Activated CD4-positive, alpha-beta T cell treated with anti-CD3 and anti-CD28 coated beads, Interleukin-2, amount 50 U/mL, for 48 hours (primary cell): ENCODE measurements around the gene DYNC2H1.

Experiments
- DNase-seq, 2 experiments: peaks; one replicate each; pipeline ENCODE4 v3.0.0-alpha.2; 2020

Gene DYNC2H1

DNA sequence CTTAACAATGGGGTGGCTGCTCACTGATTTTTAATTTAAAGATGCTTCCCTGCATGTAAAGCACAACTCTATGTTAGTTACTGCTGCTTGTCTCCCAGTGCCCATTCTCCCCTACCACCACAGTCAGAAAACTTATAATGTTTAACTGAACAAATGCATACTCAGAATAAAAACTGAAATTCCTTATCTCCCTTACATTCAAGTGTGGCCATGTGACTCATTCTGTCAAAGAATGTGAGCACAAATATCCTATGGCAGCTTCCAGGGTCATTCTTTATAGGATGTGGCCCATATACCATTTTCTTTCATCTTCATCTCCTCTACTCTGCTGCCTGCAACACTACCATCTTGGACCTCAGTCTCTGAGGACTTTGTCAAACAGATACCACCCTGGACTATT, 374.8 kb downstream of the DYNC2H1 start:
- DNase-seq, result no peak

DNA sequence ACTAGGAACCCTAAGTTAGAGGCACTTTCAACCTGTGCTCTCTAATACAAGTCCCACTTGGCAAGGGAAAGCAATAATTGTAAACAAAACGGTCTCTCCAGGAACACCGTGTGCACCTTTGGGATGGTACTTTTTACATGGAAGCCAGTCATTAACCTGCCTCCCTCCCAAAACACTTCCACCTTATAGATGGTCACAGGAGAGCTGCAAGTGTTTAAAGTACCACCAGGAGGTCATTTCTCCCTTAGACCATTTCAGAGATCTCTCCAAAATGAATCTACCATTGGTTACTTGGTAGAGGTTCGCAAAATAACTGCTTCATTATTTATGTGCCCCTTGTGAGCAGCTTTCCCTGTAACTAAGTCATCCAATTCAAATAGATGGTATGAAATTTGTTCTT, 375.3 kb downstream of the DYNC2H1 start:
- DNase-seq, result no peak

DNA sequence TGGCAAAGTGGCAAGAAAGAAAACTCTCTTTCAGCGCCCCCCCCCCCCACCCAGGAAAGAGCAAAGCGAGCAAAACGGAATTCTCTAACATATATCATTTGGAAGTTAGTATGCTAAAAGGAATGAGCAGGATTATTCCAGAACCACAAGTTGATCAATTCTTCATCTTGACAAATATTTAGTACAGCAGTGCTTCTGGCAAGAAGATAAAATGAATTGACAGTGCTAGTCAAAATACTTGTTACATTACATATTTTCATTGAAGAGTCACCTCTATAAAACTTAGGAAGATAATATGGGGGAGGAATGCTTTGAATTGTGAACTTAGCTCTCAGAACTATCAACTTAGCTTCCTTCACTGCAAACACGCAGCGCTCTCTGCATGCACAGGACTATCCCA, 377.4 kb downstream of the DYNC2H1 start:
- DNase-seq, result no peak

DNA sequence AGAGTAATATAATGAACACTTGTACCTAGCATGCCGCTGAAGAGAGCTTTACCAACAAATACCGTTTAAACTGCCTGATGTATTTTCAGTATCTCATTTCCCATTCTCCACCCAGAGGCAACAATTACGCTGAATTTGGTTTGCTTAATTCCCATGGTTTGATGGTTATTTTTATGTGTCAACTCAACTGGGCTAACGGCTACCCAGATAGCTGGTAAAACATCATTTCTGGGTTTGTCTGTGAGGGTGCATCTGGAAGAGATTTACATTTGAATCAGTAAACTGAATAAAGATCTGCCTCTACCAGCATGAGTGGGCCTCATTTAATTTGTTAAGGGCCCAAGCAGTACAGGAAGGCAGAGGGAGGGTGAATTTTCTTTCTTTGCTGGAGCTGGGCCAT, 377.9 kb downstream of the DYNC2H1 start:
- DNase-seq, result no peak

DNA sequence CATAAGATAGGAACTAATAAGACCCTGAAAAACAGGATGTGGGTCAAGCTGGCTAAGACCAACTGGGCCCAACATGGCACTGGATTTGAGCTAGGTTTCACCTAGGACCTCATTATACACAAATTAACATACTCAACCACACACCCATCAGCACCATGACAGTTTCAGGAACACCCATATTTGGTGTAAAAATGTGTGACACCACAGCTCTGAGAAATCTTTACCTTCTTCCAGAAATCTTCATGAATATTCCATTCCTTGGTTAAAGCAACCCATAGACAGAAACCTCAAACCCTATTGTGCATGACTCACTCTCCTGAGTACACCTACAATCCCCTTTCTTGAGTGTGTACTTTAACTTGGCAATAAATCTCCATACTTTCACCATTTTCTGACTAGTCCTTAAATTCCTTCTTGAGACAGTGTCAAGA, 378.8 kb downstream of the DYNC2H1 start:
- no peak for DNase-seq

DNA sequence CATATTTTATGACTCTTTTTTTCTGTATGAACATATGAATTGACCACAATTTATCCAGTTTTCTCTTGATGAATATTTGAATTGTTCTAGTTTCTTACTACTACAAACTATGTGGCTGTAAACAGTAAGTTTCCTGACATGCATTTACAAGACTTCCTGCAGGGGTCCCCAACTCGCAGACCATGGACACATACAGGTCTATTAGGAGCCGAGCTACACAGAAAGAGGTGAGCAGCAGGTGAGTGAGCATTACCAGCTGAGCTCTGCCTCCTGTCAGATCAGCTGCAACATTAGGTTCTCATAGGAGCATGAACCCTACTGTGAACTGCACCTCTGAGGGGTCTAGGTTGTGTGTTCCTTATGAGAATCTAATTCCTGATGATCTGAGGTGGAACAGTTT, 379.4 kb downstream of the DYNC2H1 start:
- no peak for DNase-seq

DNA sequence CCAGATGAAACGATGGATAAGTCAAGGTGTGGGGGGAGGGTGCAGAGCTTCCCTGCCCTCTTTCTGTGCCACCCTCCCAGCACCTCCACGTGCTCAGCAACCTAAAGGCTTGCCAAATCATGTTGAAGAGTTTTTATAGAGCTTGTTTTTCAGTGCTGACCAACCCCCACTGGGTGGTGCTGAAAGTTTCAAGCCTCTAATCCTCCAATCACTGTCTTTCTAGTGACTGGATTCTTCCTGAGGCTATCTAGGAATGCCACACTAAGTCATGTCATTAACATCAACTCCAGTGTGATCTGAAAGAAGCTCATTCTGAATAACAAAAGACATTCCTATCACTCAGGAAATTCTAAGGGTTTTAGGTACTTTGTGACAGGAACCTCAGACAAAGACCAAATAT, 382.6 kb downstream of the DYNC2H1 start:
- DNase-seq, result no peak

DNA sequence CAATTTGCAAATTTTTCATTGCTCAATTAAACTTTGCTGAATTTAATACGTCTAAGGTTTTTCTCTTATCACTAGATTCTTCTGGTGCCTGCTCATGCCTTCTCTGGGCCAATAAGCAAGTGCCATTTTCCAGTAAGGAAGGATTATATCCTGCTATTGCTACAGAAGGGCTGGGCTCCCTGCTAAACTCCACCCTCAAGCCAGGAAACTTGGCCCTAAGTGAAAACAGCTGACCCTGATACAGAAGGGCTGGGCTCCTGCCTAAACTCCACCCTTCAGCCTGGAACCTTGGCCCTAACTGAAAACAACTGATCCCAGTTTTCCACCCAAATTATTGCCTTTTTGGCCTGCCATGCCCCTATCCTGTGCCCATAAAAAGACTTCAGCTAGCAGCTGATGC, 385.3 kb downstream of the DYNC2H1 start:
- DNase-seq, result no peak

DNA sequence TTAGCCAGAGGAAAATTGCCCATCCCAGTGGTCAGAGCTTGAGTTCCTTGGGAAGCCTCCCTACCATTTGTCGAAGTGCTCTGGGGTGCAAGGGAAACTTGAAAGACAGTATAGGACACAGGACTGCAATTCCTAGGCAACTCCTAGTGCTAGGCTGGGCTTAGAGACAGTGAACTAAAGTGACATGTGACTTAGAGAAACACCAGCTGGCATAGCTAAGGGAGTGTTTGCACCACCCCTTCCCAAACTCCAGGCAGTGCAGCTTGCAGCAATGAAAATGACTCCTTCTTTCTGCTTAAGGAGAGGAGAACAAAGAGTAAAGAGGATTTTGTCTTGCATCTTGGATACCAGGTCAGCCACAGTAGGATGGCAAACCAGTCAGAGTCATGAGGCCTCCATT, 388.0 kb downstream of the DYNC2H1 start:
- DNase-seq, result no peak

DNA sequence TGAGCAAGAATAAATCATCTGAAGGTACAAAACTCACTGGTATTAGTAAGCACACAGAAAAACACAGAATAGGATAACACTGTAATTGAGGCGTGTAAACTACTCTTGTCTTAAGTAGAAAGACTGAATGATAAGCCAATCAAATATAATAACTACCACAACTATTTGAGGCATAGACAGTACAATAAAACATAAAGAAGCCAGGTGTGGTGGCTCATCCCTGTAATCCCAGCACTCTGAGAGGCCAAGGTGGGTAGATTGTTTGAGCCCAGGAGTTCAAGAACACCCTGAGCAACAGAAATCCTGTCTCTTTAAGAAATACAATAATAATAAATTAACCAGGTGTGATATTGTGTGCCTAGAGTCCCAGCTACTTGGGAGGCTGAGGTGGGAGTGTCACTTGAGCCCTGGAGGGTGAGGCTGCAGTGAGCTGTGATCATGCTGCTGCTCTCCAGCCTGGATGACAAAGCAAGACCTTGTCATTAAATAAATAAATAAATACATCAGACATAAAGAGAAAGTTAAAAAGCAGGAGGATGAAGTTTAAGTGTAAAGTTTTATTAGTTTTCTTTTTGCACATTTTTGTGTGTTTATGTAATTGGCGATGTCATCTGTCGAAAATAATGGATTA, 390.6 kb downstream of the DYNC2H1 start:
- no peak for DNase-seq

DNA sequence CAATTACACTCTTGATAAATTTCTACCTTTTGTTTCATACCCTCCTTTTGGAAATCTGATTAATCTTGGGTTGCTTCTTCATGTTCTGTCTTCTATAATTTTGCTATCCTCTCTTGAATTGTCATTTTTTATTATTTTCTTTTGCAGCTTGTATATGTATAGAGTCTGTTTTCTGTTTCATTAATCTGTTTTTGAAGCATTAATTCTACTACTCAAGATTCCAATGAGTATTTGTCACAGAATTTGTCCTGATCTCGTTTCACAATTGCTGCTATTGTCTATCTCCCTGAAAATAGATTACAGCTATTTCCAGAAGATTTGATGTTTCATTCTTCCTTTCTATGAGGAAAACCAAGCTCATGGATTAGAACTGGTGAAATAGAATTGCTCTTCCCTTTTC, 406.1 kb downstream of the DYNC2H1 start:
- no peak for DNase-seq

DNA sequence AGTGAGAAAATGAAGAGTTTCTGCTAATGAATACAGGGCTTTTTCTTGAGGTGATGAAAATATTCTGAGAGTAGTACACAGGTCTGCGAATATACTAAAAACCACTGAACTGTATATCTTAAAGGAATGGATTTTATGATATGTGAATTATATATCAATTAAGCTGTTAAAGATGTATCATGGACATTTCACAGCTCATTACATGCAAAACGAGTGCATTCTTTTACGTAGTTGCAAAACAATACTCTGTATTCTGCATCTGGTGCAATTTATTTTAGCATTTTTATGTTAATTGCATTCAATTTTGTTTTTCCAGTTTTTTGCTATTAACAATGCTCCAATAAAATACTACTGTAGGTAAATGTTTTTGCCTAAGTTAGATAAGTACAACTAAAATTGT, 411.6 kb downstream of the DYNC2H1 start:
- DNase-seq, result no peak

DNA sequence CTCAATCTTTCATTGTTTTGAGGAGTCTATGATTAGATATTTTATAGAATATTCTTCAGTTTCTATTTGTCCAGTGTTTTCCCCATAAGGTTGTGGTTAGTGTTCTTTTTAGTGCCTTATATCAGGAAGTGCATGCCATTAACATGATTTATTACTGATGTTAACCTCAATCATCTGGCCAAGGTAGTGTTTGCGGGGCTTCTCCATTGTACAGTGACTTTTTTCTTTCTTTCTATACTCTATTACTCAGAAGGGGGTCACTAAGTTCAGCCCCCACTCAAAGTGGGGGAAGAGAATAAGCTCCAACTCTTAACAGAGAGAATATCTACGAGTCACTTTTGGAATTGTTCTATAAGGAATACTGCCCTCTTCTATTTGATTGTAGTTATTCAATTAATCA, 415.8 kb downstream of the DYNC2H1 start:
- no peak for DNase-seq

DNA sequence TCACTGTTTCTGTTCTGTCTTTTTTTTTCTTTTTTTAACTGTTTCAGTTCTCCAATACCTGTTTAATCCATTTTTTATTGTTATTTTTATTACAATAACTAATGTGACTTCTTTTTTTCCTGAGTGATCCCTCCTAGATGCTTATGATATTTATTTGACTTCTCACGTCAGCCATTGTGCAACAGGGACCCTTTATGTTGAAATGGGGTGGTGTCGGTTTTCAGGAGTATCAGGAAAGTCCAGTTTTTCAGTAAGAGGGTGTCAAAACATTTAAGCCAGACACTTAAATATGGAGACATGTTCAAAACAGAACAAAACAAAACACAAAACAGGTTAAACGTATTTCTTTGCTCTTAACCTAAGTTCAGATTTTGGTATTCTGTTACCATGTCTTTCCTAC, 418.8 kb downstream of the DYNC2H1 start:
- no peak for DNase-seq

DNA sequence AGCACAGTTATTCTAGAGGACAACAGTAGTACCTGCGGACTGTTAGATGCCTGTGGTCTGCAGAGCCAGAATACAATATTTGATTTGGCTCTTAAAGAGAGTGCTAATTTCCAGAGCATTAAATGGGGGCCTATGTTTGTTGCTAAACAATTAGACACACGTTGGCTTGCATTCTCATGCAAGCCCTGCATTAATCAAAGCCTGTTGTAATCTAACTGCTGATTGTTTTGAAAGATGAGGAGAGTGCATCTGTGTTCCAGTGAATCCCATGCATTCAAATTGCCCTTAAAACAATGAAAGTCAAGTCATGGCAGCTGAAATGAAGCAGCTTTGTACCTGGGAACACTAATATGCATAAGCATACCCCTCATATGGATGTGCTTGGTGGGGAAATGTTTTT, 419.4 kb downstream of the DYNC2H1 start:
- DNase-seq, result no peak

DNA sequence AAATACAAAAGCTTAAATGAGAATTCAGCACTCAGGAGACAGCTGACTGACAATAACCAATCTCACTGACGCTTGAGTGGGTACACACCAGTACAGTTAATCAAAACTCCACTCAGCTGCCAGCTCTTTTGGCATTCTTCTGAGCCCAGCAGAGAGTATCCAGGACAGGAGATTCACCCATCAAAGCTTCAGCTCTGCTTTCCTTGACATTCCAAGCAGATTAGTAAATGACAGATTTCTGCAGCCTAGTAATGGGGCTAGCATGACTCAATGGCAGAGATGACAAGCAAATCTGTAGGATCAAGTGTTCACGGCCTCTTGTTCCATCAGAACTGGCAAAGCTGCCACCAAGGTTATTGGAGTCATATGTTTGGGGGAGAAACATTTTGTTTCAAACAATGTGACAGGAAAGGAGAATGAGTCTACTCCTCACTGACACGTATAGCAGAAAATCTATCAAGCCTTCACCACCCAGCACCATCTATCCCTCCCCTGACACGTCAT, 420.0 kb downstream of the DYNC2H1 start:
- DNase-seq, result no peak
